C4-2B (cell line): ENCODE data around the gene COL23A1.

Source experiments
- CTCF ChIP-seq: fragments of 450-650 bp; conservative IDR thresholded peaks from 2 replicates; pipeline ENCODE4 v1.5.1; 2017; ENCODE audit warnings: mild to moderate bottlenecking
- ZFX ChIP-seq: fragments of 450-650 bp; IDR thresholded peaks from 2 replicates; pipeline ENCODE4 v1.6.1; 2017

- TF ChIP-seq CTCF: no peak
- TF ChIP-seq ZFX: no peak
Measured at GRCh38 chr5:178211095-178212048, 378.8 kb downstream of the COL23A1 start.
